Stimulated activated CD8-positive, alpha-beta memory T cell treated with anti-CD3 and anti-CD28 coated beads, Interleukin-7, amount 100 ng/mL, for 48 hours (primary cell): ENCODE measurements around the gene SPAG4.
A peak's percentile ranks its signal among the peaks of the same experiment; 100 is the strongest.

Experiments
- DNase-seq, 2 donors: peaks; one replicate each; pipeline ENCODE4 v3.0.0-alpha.2; 2020; ENCODE audit warnings: low read depth in 1 of 2; ENCODE audit errors: extremely low read depth in 1 of 2

The SPAG4 gene

DNA sequence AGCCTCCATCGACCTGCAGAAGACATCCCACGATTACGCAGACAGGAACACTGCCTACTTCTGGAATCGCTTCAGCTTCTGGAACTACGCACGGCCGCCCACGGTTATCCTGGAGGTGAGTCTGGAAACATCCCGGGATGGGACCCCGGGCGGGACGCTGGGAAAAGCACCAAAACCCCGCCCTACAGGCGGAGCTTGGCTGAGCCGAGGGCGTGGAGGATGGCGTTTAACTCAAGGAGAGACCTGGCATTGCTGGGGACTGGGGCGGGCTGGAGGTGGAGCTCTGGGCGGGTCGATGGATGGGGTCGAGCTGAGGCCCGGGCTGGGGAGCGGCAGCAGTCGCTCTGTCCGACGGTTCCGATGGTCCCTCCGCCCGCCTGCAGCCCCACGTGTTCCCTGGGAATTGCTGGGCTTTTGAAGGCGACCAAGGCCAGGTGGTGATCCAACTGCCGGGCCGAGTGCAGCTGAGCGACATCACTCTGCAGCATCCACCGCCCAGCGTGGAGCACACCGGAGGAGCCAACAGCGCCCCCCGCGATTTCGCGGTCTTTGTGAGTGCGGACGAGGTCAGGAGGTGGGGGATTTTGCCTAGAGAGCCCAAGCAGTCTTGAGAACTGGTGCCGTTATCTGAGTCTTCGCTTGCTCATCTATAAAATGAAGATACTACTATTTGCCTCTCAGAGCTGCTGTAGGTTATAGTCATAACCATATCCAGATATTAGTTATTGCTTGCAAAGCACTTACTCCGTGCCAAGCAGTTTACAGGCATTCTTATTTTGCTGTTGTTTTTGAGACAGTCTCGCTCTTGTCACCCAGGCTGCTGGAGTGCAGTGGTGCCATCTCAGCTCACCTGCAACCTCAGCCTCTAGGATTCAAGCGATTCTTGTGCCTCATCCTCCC lies 3.8 kb downstream of the SPAG4 start:
- DNase-seq, result peak; percentile 53 to 74

DNA sequence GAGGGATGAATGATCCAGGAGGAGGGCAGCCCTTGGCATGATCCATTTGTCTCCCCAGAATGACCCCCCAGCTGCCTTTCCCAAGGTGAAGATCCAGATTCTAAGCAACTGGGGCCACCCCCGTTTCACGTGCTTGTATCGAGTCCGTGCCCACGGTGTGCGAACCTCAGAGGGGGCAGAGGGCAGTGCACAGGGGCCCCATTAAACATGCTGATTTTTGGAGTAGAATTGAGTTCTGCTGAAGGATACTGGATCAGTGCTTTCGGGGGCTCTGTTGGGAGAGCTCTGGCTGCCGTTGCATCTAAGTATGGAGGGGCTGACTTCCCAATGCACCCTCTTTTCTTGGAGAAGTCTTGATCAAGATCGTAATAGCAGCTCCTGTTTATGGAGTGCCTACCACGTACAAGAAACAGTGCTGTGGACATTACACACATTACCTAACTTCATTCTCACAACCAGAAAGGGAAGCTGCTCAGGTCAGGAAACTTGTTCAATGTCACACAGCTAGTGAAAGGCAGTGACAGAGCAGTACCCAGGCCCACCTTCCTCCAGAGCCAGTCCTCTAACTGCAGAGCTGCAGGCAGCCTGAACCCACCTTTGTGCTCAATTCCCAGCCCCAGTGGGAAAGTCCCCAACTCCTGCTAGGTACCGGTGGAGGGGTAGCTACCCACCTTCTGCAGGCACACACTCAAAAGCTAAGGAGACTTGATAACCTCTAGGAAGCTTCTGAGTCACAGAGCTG lies 5.4 kb downstream of the SPAG4 start:
- no peak for DNase-seq

DNA sequence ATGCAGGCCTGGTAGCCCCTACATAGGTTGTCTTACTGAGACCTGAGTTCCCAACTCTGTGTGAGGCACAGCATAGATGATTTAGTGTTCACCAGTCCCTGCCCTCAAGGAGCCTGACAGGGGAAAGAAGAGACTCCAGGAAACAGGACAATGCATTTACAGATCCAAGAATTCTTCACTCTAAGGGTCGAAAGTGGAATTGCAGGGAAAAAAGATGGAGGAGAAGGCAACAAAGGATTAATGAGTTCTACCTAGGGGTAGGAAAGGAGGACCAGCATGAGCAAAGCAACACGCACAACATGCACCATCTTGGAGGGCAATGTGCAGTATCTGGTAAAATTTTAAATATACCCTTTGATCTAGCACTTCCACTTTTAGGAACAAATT lies 5.9 kb downstream of the SPAG4 start:
- no peak for DNase-seq

DNA sequence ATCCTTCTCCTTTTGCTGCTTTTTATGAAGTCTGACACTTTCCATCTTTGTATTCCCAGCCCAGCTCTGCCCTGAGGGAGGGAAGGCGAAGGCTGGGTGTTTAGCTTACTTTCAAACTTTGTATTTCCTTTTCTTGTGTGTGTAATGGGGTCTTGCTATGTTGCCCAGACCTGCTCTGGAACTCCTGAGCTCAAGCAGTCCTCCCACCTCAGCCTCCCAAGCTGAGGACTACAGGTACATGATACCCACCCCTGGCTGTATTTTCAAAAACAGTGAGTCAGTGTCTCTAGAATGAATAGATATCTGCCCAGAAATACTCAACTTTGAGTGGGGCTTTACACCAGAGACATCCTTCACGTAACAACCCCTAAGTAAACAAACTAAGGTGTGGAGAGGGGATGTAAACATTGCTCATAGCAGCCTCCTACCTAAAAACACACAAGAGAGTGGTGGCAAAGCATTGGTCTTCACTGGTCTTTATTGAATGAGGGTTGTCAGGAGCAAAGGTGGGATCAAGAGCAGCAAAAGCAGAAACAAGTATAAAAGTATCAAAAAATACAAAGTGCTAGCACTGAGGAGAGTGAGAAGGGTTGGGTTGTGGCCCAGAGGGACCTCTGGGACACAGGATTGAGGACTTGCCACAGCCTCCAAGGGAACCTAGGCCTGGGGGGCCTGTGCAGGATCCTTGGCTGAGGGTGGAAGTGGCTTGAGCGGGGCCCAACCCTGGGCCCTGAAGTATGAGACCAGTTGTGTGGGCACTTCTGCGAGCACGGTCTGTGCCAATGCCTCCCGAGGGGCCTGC lies 10.2 kb downstream of the SPAG4 start:
- no peak for DNase-seq

DNA sequence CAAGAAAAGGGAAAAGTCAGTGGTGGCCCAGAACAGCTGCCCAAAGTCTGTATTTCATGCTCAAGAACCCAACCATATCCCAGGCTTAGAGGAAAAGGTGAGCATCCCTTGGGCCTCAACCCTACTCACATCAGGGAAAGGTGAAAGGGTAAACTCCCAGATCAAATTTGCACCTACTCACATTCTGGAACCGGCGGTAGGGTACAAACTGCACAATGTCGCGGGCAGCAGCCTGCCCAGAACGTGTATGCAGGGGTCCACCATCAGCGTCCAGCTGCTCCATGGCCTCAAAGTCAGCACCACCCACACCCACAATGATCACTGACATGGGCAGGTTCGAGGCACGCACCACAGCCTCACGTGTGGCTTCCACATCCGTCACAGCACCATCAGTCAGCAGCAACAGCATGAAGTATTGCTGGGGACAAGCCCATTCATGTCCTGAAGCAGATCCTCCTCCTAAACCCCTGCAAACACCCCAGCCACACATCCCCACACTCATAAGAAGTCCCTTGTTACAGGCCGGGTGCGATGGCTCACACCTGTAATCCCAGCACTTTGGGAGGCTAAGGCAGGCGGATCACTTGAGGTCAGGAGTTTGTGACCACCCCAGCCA lies 10.9 kb downstream of the SPAG4 start:
- no peak for DNase-seq

DNA sequence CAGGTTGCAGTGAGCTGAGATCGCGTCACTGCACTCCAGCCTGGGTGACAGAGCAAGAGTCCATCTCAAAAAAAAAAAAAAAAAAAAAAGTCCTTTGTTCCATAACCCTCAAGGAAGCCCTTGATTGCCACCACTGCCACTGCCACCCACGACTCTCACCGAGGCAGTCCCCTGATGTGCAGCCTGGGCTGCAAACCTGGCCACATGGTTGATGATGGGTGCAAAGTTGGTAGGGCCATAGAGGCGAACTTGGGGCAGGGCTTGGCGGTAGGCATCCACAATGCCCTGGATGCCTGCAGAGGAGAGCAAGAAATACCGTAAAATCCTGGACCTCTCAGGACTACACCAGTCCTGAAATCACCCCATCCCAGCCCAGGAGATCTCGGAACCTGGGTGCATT lies 11.5 kb downstream of the SPAG4 start:
- DNase-seq, result no peak

DNA sequence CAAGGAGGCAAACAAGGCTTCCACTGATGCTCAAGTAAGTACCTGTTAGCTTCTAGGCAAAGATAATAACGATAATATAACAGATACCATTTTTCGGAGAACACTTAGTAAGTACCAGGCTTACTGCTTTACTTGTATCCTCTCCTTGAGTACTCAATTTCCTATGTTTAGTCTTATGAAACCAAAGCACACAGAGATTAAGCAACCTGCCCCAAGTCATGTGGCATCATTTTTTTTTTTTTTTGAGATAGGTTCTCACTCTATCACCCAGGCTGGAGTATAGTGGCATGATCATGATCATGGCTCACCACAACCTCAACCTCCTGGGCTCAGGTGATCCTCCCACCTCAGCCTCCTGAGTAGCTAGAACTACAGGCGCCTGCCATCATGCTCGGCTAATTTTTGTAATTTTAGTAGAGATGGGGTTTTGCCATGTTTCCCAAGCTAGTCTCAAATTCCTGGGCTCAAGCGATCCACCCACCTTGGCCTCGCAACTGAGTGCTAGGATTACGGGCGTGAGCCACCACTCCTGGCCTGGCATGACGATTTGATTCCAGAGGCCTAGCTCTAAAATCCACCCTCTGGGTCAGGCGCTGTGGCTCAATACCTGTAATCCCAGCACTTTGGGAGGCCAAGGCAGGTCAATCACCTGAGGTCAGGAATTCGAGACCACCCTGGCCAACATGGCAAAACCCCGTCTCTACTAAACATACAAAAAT lies 14.0 kb downstream of the SPAG4 start:
- DNase-seq, result no peak

DNA sequence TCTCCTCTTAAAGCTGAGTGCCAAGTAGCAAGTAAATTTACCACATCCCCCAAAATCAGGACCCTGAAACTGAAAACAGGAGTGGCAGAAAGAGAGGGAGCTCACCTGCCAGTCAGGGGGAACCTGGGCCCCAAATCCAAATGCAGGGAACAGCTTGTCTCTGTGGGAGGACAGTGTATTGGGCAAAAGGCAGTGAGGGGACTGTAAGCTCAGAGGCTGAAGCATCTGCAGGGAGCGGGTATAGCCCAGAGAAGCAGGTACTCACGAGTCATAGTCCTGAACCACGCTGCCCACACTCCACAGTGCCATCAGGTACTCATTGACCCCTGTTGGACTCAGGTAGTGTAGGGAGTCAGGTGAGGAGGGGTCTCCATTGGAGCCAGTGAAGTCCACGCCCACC lies 15.0 kb downstream of the SPAG4 start:
- DNase-seq, result no peak

DNA sequence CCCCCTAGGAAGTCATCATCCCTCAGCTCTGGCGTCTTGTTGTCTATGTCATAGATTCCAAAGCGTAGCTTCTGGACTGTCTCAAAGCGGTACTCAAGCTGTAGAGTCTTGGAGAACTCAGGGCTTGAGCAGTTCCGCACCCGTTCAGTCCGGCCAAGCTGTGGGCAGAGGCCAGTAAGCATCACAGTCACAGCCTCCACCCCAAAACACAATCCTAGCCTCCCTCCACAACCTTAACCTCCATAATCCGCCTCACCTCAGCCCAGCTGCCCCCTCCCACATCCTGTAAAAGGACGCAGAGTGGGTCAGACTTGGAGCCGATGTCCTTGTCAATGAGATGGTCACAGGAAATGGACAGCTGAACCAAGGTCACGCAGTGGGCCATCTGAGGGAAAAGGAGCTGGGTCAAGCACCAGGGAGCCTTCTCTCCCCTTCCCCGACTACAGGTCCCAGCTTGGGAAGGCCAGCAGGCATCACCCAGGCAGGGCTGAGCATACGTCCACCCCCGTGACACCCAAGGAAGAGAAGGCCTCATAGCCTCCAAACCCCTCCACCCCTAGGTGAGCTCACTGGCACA lies 17.0 kb downstream of the SPAG4 start:
- no peak for DNase-seq

DNA sequence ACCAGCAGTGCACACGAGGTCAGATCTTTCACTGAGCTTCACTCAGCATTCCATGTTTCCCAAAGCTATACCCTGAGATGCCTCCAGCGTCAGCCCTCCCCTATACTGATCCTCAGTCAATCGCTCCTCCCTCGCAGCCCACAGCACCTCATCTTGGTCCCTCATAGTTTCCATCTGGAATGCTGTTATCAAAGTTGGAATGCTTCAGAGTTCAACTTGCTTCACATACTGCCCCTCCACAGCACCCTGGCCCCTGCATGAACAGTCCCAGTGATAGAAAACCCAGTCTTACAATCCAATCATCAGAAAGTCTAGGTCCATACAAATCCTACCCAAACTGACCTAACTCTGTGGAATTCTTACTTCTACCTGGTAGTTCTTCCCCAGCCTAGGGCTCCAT lies 20.0 kb downstream of the SPAG4 start:
- no peak for DNase-seq

DNA sequence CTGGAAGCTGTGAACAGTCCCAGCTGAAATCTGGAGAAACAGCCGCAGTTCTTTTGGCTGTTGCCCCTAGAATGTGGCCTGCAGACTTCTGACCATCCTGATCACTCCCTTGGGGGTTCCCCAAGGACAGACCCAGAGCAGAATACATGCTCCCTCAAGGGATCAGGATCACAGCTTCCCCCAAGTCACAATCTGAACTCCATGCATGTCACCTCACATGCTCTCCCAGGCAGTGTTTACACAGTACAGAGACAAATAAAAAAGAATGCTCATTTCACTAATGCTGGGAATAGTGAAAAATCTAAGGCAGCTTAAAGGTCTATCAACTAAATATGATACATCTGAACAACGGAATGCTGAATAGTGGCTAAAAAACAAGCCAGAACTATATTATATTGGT lies 20.5 kb downstream of the SPAG4 start:
- no peak for DNase-seq

DNA sequence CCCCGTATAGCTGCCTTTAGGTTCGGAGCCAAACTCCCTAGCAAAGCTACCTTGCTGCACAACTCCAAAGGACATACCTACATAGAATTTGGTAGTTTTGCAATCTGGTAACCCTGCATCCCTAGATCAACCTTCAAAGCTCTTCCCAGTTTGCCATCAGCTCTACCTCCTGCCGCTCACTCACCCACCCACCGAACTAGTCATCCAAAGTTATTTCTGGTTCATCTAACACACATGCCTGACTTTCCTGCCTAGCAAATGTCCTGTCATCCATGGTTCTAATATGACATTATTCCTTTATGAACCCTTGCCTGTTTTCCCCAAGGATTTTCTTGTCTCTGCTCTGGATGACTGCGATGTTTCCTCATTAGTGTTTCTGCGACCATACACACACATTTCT lies 21.6 kb downstream of the SPAG4 start:
- no peak for DNase-seq

DNA sequence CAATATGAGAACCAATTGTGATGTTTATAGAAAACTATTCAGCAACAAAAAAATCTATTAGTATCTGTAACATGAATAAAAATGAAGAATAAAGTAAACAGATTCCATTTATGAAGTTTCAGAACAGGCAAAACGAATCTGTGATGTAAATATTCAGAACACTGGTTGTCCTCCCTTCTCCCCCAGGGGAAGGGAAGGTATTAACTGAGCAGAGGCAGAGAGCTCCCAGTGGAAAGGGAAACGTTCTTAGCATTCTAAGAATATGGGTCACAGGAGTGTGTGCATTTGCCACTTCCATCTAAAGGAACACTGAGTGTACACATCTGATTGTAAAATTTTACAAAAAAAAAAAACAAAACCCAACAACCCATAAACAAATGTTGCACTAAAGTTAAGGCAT lies 23.1 kb downstream of the SPAG4 start:
- no peak for DNase-seq

DNA sequence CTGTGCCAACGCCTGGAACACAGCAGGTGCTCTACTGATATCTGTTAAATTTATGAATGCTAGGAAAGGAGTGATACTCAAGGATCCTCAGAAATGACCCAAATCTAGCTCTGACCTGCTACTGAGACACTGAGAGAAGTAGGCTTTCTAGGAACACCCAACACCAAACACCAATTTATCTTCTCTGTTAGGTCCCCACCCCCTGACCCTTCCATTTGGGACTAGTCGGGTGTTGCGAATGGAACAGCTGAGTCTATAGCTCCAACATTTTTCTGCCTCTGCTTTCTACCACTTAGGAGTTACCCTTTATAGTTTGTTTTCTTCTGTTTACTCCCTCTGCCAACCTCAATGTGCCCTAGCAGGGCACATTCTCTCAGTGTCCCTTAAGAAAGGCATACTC lies 25.1 kb downstream of the SPAG4 start:
- DNase-seq, result no peak

DNA sequence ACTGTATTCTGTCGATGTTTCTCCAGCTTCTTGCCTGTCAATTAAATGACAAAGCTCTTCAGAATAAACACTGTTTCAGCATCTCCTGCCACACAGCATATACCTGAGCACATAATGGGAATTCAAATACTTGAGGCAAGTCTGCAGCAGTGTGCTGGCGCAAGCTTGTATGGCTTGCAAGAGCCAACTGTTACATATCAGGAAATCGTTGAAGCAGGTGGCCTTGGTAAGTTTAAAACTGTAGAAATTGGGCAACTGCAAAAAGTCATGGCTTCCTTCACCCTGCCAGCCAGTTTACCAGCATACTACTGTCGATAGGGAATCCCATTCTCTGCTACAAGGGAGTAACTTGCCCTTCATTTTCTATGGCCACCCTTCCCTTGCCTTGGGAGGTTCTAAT lies 26.1 kb downstream of the SPAG4 start:
- no peak for DNase-seq

DNA sequence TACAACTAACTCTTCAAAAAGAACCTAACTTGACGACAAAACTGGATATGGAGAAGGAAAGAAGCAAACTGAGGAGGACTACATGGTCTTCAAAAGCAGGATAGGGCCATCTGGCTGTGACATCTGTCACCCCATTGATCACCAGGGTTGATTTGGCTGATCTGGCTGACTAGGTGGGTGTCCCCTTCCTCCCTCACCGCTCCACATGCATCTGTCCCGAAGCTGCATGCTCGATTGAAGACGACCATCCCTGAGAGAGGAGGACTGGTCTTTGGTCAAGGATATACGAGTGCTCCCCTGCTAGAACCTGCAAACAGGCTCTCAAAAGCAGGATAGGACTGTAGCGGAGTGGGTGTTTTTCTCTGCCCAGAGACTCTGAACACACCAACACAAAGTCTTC lies 27.4 kb downstream of the SPAG4 start:
- DNase-seq, result no peak

DNA sequence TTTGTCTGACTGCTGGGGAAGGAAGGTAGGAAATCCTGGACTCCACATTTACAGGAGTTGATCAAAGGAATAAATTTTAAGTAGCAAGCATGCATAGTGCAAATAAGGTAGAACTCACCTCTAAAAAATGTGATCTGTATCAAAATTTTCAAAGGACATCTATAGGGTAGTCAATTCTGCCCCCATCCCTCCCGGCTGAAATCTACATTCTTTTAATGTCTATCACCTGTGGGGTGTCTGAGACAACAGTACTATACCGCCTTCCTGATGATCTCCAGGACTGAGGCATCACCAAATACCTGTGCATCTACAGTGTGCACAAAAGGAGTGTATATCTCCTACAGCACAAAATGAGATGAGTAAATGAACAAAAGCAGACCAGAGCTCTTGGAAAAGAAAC lies 29.2 kb downstream of the SPAG4 start:
- DNase-seq, result no peak

DNA sequence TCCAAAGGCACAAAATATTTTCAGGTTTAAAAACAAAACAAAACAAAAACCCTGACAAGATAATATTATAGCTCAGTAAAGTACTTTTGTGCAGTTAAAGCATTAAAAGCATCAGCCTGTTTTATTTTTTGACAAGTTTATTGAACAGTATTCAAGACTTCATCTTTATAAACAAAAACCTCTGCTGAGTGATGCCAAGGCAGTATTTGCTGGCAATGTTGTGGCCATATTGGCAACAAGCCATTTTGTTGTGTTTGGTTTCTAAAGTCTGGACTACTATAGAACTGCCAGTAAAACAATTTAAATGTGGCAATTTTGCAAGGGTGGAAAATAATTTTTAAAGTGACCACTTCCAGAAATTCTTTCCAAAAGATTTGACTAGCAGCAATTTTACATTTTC lies 33.2 kb downstream of the SPAG4 start:
- no peak for DNase-seq

DNA sequence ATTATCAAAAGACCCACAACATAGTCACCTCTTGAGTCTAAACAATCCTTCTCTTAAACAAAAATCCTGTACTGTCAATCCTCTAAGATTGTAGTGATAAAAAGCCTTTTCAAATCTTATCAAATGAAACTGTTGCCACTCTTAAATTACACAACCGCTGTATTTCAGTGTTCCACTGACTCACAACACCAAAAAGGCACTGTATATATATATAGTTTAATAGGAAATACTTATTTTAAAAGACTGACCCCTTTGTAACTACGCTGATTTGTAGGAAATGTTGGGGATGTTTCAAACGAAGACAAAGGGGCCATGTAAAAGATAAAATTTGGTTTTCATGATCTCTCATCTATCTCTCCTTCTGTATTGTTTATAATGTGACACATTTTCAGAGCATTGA lies 35.0 kb downstream of the SPAG4 start:
- no peak for DNase-seq

DNA sequence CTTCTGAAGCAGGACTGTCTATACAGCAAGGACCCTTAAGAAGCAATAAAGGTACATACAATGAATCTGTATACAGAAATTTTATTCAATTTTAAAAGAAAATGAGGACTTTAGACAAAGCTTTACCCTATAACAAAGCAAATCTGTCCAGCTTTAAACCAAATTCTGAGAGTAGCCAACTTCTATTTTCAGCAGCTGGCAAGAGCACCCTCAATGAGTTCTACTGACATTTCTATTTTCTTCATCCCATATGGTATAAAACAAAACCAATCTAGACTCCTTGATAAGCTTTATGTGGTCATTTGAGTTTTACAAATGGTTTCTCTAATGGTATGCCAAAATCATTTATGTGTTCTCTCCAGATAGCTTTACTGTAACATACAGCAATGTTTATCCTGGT lies 36.3 kb downstream of the SPAG4 start:
- DNase-seq, result no peak
